ENCODE data around the gene TUBB. TPM values are rescaled to one million over a fixed set of nuclear protein-coding genes. Genes with fewer than 3 reads are reported as not detected.

TUBB gene
- total and polyA plus RNA-seq, 2 of the 4 experiments (the other 2 are of a cell fraction) = 1,401 to 2,004 TPM

DNA sequence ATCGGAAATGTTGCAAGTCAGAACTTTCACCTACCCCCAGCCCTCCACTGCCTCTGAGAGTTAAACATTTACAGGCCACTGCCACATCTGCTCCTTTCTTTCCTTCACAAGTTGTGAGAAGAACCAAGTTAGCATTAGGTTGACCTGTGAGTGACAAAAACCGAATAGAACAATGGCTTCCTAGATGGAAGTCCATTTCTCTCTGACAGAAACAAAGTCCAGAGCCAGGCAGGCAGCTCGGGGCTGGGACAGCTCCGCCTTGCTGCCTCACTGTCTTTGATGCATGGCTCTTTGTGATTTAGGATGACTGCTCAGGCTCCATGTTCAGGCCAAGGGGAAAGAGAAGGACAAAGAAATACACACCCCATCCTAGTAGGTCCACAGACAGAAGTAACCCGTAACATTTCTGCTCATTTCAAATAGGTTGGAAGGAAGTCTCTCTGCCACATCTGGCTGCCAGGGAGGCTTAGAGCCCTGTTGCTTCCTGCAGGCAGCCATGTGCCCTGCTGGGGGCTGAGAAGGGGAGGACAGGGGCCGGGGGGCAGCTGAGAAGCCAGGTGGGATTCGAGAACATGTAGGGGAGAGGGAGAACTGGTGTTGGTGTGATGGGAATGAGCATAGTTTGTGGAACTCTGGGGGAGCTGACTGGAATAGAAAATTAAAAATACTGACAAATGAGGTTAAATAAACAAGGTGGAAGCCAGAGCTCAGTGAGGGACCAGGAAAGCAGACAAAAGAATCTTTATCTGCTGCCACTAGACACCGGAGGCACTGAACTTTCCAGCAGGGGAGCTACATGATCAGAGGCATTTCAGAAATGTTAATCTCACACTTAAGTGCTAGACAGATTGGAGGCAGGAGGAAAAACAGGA lies 43.7 kb downstream of the TUBB start:
- ATAC-seq (ENCODE audit: low read depth) (peak; percentile 31), DNase-seq (peak; percentile 54)
- Histone ChIP-seq H3K36me3 (ENCODE audit: control insufficient read depth, insufficient read depth, low read length) (no peaks in the 10 kb centered on the region), H3K4me2 (ENCODE audit: low read depth, low read length) (no peak overlapping the region), H3K27me3 (ENCODE audit: control insufficient read depth, insufficient read depth, low read length) (no peaks in the 10 kb centered on the region), H3K9ac (ENCODE audit: low read depth, low read length) (peak overlapping the region; percentile 51), H2BK20ac (ENCODE audit: low read depth, low read length) (peak overlapping the region; percentile 68), H3K18ac (ENCODE audit: low read depth, low read length) (peak overlapping the region; percentile 90), H3K9me3 (ENCODE audit: control insufficient read depth, insufficient read depth, low read length) (no peaks in the 10 kb centered on the region), H3K4me1 (ENCODE audit: control insufficient read depth, insufficient read depth, low read length) (peaks cover 25% of the 10 kb centered on the region), H3K23ac (ENCODE audit: low read depth, low read length) (peak overlapping the region; percentile 8; the same call in 1 of the 2 replicates), H3K4ac (ENCODE audit: low read depth, low read length) (peak overlapping the region; percentile 90), H4K8ac (ENCODE audit: low read depth in 2 of 2, low read length in 2 of 2) (peak overlapping the region; percentile 85 to 88), H2BK120ac (ENCODE audit: low read depth, low read length) (peak overlapping the region; percentile 92), H2BK15ac (ENCODE audit: low read depth, low read length) (peak overlapping the region; percentile 60), H3K4me3 (ENCODE audit: insufficient read depth, low read depth, low read length) (no peak overlapping the region), H4K91ac (ENCODE audit: insufficient read depth, low read depth, low read length) (peak overlapping the region; percentile 86), H2AFZ (replicated peaks; ENCODE audit: low read length, poor library complexity) (peak overlapping the region; percentile 16), H4K5ac (ENCODE audit: low read depth, low read length) (peak overlapping the region; percentile 89), H2BK5ac (ENCODE audit: low read depth, low read length, poor library complexity, severe bottlenecking) (peak overlapping the region; percentile 89), H3K9me1 (ENCODE audit: insufficient read depth, low read length) (peaks cover 29% of the 10 kb centered on the region), H3K27ac (ENCODE audit: insufficient read depth, low read length) (peak overlapping the region; percentile 90), H3K79me1 (ENCODE audit: low read depth in 1 of 2, low read length in 2 of 2) (peaks cover 0 to 32% of the 10 kb centered on the region in 2 experiments; a peak in 2 of 4 replicates), H3K56ac (ENCODE audit: extremely low read depth, insufficient read depth, low read length) (peak overlapping the region; percentile 13), H4K20me1 (ENCODE audit: insufficient read depth, low read length) (peaks cover 5% of the 10 kb centered on the region; the same call in 1 of the 2 replicates), H3K14ac (replicated peaks; ENCODE audit: low read depth, low read length) (peak overlapping the region; percentile 73), H2AK9ac (replicated peaks; ENCODE audit: low read depth, low read length, poor library complexity) (peak overlapping the region; percentile 8), H2AK5ac (ENCODE audit: low read depth, low read length) (peak overlapping the region; percentile 58)
- ChIA-PET CTCF (no interaction called here), POLR2A (ENCODE audit: unreplicated experiment) (interaction anchor here (0.6 to 1.1 kb wide), 2 partner anchors 16 to 37 kb away, joined by 3 to 7 read pairs; no protein-coding TSS in a partner anchor)
- WGBS, 2 experiments (ENCODE audit: extremely low coverage in 2 of 2, insufficient read length in 1 of 2) = no CpG with 5 or more reads among the region's 8 CpGs
- dilution Hi-C loops (cut with HindIII; ENCODE audit: low sequenced_read_pairs, unreplicated experiment) (no loop called here), in situ Hi-C loops (cut with MboI; ENCODE audit: low sequenced_read_pairs) (no loop called here), intact Hi-C loops (cut with micrococcal nuclease) (no loop called here)
- TF ChIP-seq, protein P1, sequence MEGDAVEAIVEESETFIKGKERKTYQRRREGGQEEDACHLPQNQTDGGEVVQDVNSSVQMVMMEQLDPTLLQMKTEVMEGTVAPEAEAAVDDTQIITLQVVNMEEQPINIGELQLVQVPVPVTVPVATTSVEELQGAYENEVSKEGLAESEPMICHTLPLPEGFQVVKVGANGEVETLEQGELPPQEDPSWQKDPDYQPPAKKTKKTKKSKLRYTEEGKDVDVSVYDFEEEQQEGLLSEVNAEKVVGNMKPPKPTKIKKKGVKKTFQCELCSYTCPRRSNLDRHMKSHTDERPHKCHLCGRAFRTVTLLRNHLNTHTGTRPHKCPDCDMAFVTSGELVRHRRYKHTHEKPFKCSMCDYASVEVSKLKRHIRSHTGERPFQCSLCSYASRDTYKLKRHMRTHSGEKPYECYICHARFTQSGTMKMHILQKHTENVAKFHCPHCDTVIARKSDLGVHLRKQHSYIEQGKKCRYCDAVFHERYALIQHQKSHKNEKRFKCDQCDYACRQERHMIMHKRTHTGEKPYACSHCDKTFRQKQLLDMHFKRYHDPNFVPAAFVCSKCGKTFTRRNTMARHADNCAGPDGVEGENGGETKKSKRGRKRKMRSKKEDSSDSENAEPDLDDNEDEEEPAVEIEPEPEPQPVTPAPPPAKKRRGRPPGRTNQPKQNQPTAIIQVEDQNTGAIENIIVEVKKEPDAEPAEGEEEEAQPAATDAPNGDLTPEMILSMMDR (conservative IDR thresholded peaks at IDR 0.05; ENCODE audit: low read depth, low read length) = peak; percentile 21; the same call in 1 of the 2 replicates
- no peak; the same call in 1 of the 2 replicates for TF ChIP-seq RAD21 (IDR thresholded peaks at IDR 0.05; ENCODE audit: low read length)
- TF ChIP-seq RFX5 (IDR thresholded peaks at IDR 0.05; ENCODE audit: low read depth, low read length) = no peak
- no peak for TF ChIP-seq SMC3 (IDR thresholded peaks at IDR 0.05; ENCODE audit: low read depth, low read length)
- TF ChIP-seq FOS (IDR thresholded peaks at IDR 0.05; ENCODE audit: low read depth, low read length) = no peak
- TF ChIP-seq, protein P2, sequence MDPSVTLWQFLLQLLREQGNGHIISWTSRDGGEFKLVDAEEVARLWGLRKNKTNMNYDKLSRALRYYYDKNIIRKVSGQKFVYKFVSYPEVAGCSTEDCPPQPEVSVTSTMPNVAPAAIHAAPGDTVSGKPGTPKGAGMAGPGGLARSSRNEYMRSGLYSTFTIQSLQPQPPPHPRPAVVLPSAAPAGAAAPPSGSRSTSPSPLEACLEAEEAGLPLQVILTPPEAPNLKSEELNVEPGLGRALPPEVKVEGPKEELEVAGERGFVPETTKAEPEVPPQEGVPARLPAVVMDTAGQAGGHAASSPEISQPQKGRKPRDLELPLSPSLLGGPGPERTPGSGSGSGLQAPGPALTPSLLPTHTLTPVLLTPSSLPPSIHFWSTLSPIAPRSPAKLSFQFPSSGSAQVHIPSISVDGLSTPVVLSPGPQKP (IDR thresholded peaks at IDR 0.05; ENCODE audit: borderline replicate concordance, low read depth, low read length) = no peak
- TF ChIP-seq MXI1 (IDR thresholded peaks at IDR 0.05; ENCODE audit: borderline replicate concordance, low read depth, low read length) = no peak
- TF ChIP-seq, protein P3, sequence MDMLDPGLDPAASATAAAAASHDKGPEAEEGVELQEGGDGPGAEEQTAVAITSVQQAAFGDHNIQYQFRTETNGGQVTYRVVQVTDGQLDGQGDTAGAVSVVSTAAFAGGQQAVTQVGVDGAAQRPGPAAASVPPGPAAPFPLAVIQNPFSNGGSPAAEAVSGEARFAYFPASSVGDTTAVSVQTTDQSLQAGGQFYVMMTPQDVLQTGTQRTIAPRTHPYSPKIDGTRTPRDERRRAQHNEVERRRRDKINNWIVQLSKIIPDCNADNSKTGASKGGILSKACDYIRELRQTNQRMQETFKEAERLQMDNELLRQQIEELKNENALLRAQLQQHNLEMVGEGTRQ (IDR thresholded peaks at IDR 0.05; ENCODE audit: low read depth, low read length) = no peak
- no TSS peak for BruUV-seq (replicated peaks)
